ENCODE measurements around the gene IQCE. TPM values are rescaled to one million over a fixed set of nuclear protein-coding genes. Genes with fewer than 3 reads are reported as not detected.

IQCE gene
- polyA plus RNA-seq, 3 donors, result 1.8 to 8.4 (median 3.0) TPM

GRCh38 chr7:2658941-2659340 lies 100.2 kb downstream of the IQCE start:
- Mint-ChIP-seq H3K4me3 (no peak overlapping the region), H3K27me3 (ENCODE audit: low read depth in 3 of 3) (peaks cover 0 to 2% (median 1%) of the 10 kb centered on the region in 3 donors), H3K4me1 (no peaks in the 10 kb centered on the region), H3K36me3 (peaks cover 46 to 77% of the 10 kb centered on the region in 2 donors), H3K9me3 (peaks cover 0 to 3% (median 0%) of the 10 kb centered on the region in 7 donors), H3K27ac (peak overlapping the region in 1 of 7 donors; percentile 75)
- Histone ChIP-seq H3K9me3 (replicated peaks in 1 of 2; ENCODE audit: control insufficient read depth in 1 of 2, insufficient read depth in 1 of 2, low read length in 2 of 2) (no peaks in the 10 kb centered on the region), H3K4me2 (replicated peaks; ENCODE audit: extremely low read depth, low read length, poor library complexity, severe bottlenecking) (no peak overlapping the region), H3K4me3 (replicated peaks in 1 of 3; ENCODE audit: low read depth in 2 of 3, low read length in 3 of 3) (no peak overlapping the region), H3K27me3 (ENCODE audit: control insufficient read depth in 2 of 2, insufficient read depth in 2 of 2, low read length in 2 of 2) (no peaks in the 10 kb centered on the region), H3K4me1 (ENCODE audit: control insufficient read depth in 1 of 2, insufficient read depth in 2 of 2, low read length in 2 of 2) (peaks cover 0 to 3% of the 10 kb centered on the region in 2 donors), H4K20me1 (ENCODE audit: insufficient read depth, low read length) (peaks cover 78% of the 10 kb centered on the region), H3K79me2 (ENCODE audit: insufficient read depth, low read length) (no peaks in the 10 kb centered on the region), H2AFZ (ENCODE audit: insufficient read depth, low read depth, low read length, poor library complexity, severe bottlenecking) (no peak overlapping the region), H3K27ac (ENCODE audit: low read depth in 1 of 2, low read length in 2 of 2) (no peak overlapping the region), H3K9ac (ENCODE audit: insufficient read depth, low read length, poor library complexity, severe bottlenecking) (no peak overlapping the region), H3K36me3 (replicated peaks in 1 of 2; ENCODE audit: control insufficient read depth in 1 of 2, insufficient read depth in 2 of 2, low read length in 2 of 2) (peaks cover 70 to 81% of the 10 kb centered on the region in 2 donors)
- 96% methylated on average over 13 of the region's 15 CpGs for WGBS (ENCODE audit: insufficient coverage)
- no peak for DNase-seq
- TF ChIP-seq, protein P1, sequence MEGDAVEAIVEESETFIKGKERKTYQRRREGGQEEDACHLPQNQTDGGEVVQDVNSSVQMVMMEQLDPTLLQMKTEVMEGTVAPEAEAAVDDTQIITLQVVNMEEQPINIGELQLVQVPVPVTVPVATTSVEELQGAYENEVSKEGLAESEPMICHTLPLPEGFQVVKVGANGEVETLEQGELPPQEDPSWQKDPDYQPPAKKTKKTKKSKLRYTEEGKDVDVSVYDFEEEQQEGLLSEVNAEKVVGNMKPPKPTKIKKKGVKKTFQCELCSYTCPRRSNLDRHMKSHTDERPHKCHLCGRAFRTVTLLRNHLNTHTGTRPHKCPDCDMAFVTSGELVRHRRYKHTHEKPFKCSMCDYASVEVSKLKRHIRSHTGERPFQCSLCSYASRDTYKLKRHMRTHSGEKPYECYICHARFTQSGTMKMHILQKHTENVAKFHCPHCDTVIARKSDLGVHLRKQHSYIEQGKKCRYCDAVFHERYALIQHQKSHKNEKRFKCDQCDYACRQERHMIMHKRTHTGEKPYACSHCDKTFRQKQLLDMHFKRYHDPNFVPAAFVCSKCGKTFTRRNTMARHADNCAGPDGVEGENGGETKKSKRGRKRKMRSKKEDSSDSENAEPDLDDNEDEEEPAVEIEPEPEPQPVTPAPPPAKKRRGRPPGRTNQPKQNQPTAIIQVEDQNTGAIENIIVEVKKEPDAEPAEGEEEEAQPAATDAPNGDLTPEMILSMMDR (IDR thresholded peaks at IDR 0.05), result no peak
- intact Hi-C loops (cut with micrococcal nuclease), result no loop called here

- H2AFZ ChIP-seq (ENCODE audit: insufficient read depth, low read depth, low read length, poor library complexity, severe bottlenecking), result no peak overlapping the region
- Mint-ChIP-seq H3K4me1 (peaks cover 3% of the 10 kb centered on the region), H3K27me3 (ENCODE audit: low read depth in 3 of 3) (peaks cover 0 to 2% (median 1%) of the 10 kb centered on the region in 3 donors), H3K9me3 (peaks cover 0 to 3% (median 0%) of the 10 kb centered on the region in 7 donors), H3K36me3 (peaks cover 45 to 71% of the 10 kb centered on the region in 2 donors), H3K4me3 (no peak overlapping the region), H3K27ac (peak overlapping the region in 3 of 7 donors; percentile 23 to 73 (median 37))
- TF ChIP-seq, protein P1 (IDR thresholded peaks at IDR 0.05), result no peak
- no peak overlapping the region for H3K9ac ChIP-seq (ENCODE audit: insufficient read depth, low read length, poor library complexity, severe bottlenecking)
- peaks cover 0 to 5% of the 10 kb centered on the region in 2 donors for H3K4me1 ChIP-seq (ENCODE audit: control insufficient read depth in 1 of 2, insufficient read depth in 2 of 2, low read length in 2 of 2)
- no peak overlapping the region for H3K27ac ChIP-seq (ENCODE audit: low read depth in 1 of 2, low read length in 2 of 2)
- no peaks in the 10 kb centered on the region for H3K79me2 ChIP-seq (ENCODE audit: insufficient read depth, low read length)
- peaks cover 67 to 77% of the 10 kb centered on the region in 2 donors for H3K36me3 ChIP-seq (replicated peaks in 1 of 2; ENCODE audit: control insufficient read depth in 1 of 2, insufficient read depth in 2 of 2, low read length in 2 of 2)
- 96% methylated on average over 34 of the region's 36 CpGs for WGBS (ENCODE audit: insufficient coverage)
- no peak overlapping the region for H3K4me2 ChIP-seq (replicated peaks; ENCODE audit: extremely low read depth, low read length, poor library complexity, severe bottlenecking)
- H3K27me3 ChIP-seq (ENCODE audit: control insufficient read depth in 2 of 2, insufficient read depth in 2 of 2, low read length in 2 of 2), result no peaks in the 10 kb centered on the region
- intact Hi-C loops (cut with micrococcal nuclease), result no loop called here
- DNase-seq, result no peak
- no peak overlapping the region for H3K4me3 ChIP-seq (replicated peaks in 1 of 3; ENCODE audit: low read depth in 2 of 3, low read length in 3 of 3)
- H3K9me3 ChIP-seq (replicated peaks in 1 of 2; ENCODE audit: control insufficient read depth in 1 of 2, insufficient read depth in 1 of 2, low read length in 2 of 2), result no peaks in the 10 kb centered on the region
- peaks cover 78% of the 10 kb centered on the region for H4K20me1 ChIP-seq (ENCODE audit: insufficient read depth, low read length)
Observed at GRCh38 chr7:2659556-2660358, 101.0 kb downstream of the IQCE start.

All from CD14-positive monocyte (primary cell).